K562 (cell line): ENCODE results near the gene SLC31A2. TPM values are rescaled to one million over a fixed set of nuclear protein-coding genes. Genes with fewer than 3 reads are reported as not detected.

Experiments
- ATAC-seq: fragments of 200-7000 bp; cut with Tn5 transposase; 3 replicates; pipeline ENCODE4 v1.9.1; 2020; ENCODE audit warnings: moderate library complexity
- BruUV-seq: library from RNA; stranded (reverse); fragments of 400-500 nt; replicated peaks from 2 replicates; lab custom pipeline; 2021; lab: Mats Ljungman, UMichigan
- CTCF ChIA-PET: fragments of 300-600 bp; formaldehyde crosslinking; extraction: SDS; loops from one replicate; lab custom pipeline; 2021; ENCODE audit warnings: low intra/inter-chr PET ratio; lab: Yijun Ruan, JAX
- POLR2A ChIA-PET: fragments of 300-600, 350-650 bp; sonication (Branson Sonifier 250); formaldehyde crosslinking; extraction: SDS; loops from one replicate; lab custom pipeline; 2021; ENCODE audit warnings: antibody characterized with exemption, inconsistent platforms; lab: Yijun Ruan, JAX
- DNase-seq, 4 experiments: peaks; one replicate each; pipeline versions ENCODE4 v3.0.0 to v3.0.0-alpha.2; 2011 to 2018; ENCODE audit warnings: low spot score in 3 of 4, mixed read lengths in 3 of 4; ENCODE audit errors: extremely low read depth in 1 of 4
- FAIRE-seq: peaks from 2 replicates; lab custom pipeline; 2011; peaks lifted over from hg19 to GRCh38; lab: Jason Lieb, UNC
- H2AFZ ChIP-seq: 2 replicates; pipeline ENCODE4 v1.6.0; 2011; ENCODE audit warnings: low read depth, low read length, control low read depth, inconsistent platforms
- H3K27ac ChIP-seq: fragments of 200-600 bp; 3 replicates; pipeline ENCODE4 v1.8.0; 2011; ENCODE audit warnings: low read depth, mild to moderate bottlenecking, control low read depth, inconsistent platforms, low read length, moderate library complexity, mixed read lengths; ENCODE audit errors: extremely low read depth
- H3K27me3 ChIP-seq, 2 experiments: fragments of 300-600 bp in 1 of 2; 2 replicates in 1 of 2; 3 replicates in 1 of 2; pipeline versions ENCODE4 v1.6.0 to v1.8.0; 2011; ENCODE audit warnings: inconsistent platforms in 2 of 2, low read length in 2 of 2, mild to moderate bottlenecking in 1 of 2, mixed read lengths in 1 of 2, moderate library complexity in 1 of 2; ENCODE audit not compliant: control insufficient read depth in 2 of 2, insufficient read depth in 2 of 2
- H3K36me3 ChIP-seq: fragments of 300-600 bp; 3 replicates; pipeline ENCODE4 v1.8.0; 2011; ENCODE audit warnings: mild to moderate bottlenecking, low read length, inconsistent platforms; ENCODE audit not compliant: control insufficient read depth, insufficient read depth
- H3K4me1 ChIP-seq, 2 experiments: fragments of 200-600 bp in 1 of 2; replicated peaks in 1 of 2; 2 replicates in 1 of 2; 3 replicates in 1 of 2; pipeline versions ENCODE4 v1.5.1 to v1.8.0; 2011; ENCODE audit warnings: inconsistent platforms in 2 of 2, low read length in 2 of 2, mild to moderate bottlenecking in 1 of 2, mixed read lengths in 1 of 2, moderate library complexity in 1 of 2; ENCODE audit not compliant: control insufficient read depth in 2 of 2, insufficient read depth in 2 of 2
- H3K4me2 ChIP-seq: 2 replicates; pipeline ENCODE4 v1.6.1; 2011; ENCODE audit warnings: low read length, control low read depth, inconsistent platforms, mixed read lengths; ENCODE audit not compliant: insufficient read depth
- H3K4me3 ChIP-seq: fragments of 200-600 bp; sonication (generic), shearing (Covaris generic); 2 replicates; pipeline ENCODE4 v1.5.1; 2016; ENCODE audit warnings: control low read depth, inconsistent platforms
- H3K79me2 ChIP-seq: fragments of 200-600 bp; 3 replicates; pipeline ENCODE4 v1.8.0; 2011; ENCODE audit warnings: low read length, inconsistent platforms; ENCODE audit not compliant: control insufficient read depth, insufficient read depth
- H3K9ac ChIP-seq, 2 experiments: 2 replicates each; pipeline versions ENCODE4 v1.6.0 to v1.6.1; 2011; ENCODE audit warnings: low read depth in 2 of 2, low read length in 2 of 2, control low read depth in 1 of 2, inconsistent platforms in 1 of 2, mild to moderate bottlenecking in 1 of 2, mixed read lengths in 1 of 2; ENCODE audit not compliant: insufficient read depth in 1 of 2
- H3K9me1 ChIP-seq: one replicate; pipeline ENCODE4 v1.6.0; 2011; ENCODE audit warnings: inconsistent platforms, mild to moderate bottlenecking, low read length, moderate library complexity; ENCODE audit not compliant: control insufficient read depth, insufficient read depth
- H3K9me3 ChIP-seq: replicated peaks from 2 replicates; pipeline ENCODE4 v1.5.1; 2011; ENCODE audit warnings: low read depth, low read length, inconsistent platforms; ENCODE audit not compliant: control insufficient read depth, insufficient read depth
- H4K20me1 ChIP-seq: replicated peaks from 2 replicates; pipeline ENCODE4 v1.6.1; 2011; ENCODE audit warnings: low read length, inconsistent platforms, mixed read lengths; ENCODE audit not compliant: control insufficient read depth, insufficient read depth
- EHMT2 ChIP-seq: fragments of 450-650 bp; IDR thresholded peaks from 2 replicates; pipeline ENCODE4 v1.6.1; 2018; ENCODE audit warnings: antibody characterized with exemption
- HCFC1 ChIP-seq: IDR thresholded peaks from 2 replicates; pipeline ENCODE4 v1.6.1; 2012; ENCODE audit warnings: low read depth, low read length, improper control_type of control experiment
- RREB1 ChIP-seq: fragments of 250-450 bp; sonication (Bioruptor Pico); IDR thresholded peaks from 2 replicates; pipeline ENCODE4 v1.4.0; 2020
- XRCC4 ChIP-seq: IDR thresholded peaks from one replicate; pipeline ENCODE4 v1.6.1; 2011; ENCODE audit not compliant: insufficient read depth, insufficient read length; ENCODE audit errors: extremely low read depth
- whole genome bisulfite sequencing: fragments of 100-300 bp; shearing (Covaris generic); methylation state at CpG from one replicate; pipeline ENCODE4 v1.1.6; 2016; ENCODE audit warnings: low coverage, mixed read lengths; ENCODE audit not compliant: insufficient coverage; ENCODE audit errors: missing lambda C conversion rate; 5-methylcytosine and 5-hydroxymethylcytosine counted together
- in situ Hi-C: fragments of 300-500 bp; cut with MboI; formaldehyde crosslinking; loops from 4 replicates; pipeline ENCODE4 v1.15.0; 2018; ENCODE audit warnings: inconsistent platforms, mixed read lengths
- intact Hi-C: fragments of 100-400 bp; cut with micrococcal nuclease; formaldehyde crosslinking; loops from 2 replicates; pipeline ENCODE4 v1.14.2; 2022
- polyA plus RNA-seq, 8 experiments: library from polyadenylated mRNA; depleted of rRNA in 4 of 8; stranded (reverse) in 5 of 8; unstranded in 3 of 8; fragments of >200 nt; fragmentation: Nextera tagmentation in 2 of 8; fragmentation: Illumina TruSeq in 1 of 8; extraction: Ambion mirVana in 2 of 8; extraction: Trizol in 1 of 8; gene quantifications; 2 replicates each; pipeline versions ENCODE4 v1.2.1 to v1.2.3, GENCODE V29; 2011 to 2014; ENCODE audit warnings: inconsistent platforms in 1 of 8, missing spikeins in 1 of 8
- total RNA-seq, 7 experiments: library from RNA; depleted of rRNA in 6 of 7; stranded (reverse); fragments of >200 nt in 6 of 7; fragmentation: Illumina TruSeq in 2 of 7; extraction: Trizol in 2 of 7; gene quantifications; 2 replicates each; pipeline versions ENCODE4 v1.2.1 to v1.2.3, GENCODE V29; 2011 to 2021; ENCODE audit warnings: low replicate concordance in 1 of 7

Gene SLC31A2
- total and polyA plus RNA-seq, 9 of the 15 experiments (the other 6 are each of a cell fraction or from before 2014, with no cell fraction given) = 1.5 to 4.3 (median 2.3) TPM

- Histone ChIP-seq H3K9ac (no peak overlapping the region), H3K4me1 (no peaks in the 10 kb centered on the region; a peak in 2 of 5 replicates), H3K27me3 (no peaks in the 10 kb centered on the region), H3K4me3 (no peak overlapping the region), H2AFZ (no peak overlapping the region), H3K36me3 (peaks cover 31% of the 10 kb centered on the region), H3K27ac (no peak overlapping the region), H3K79me2 (no peaks in the 10 kb centered on the region), H3K9me3 (no peaks in the 10 kb centered on the region), H4K20me1 (no peaks in the 10 kb centered on the region), H3K9me1 (no peaks in the 10 kb centered on the region), H3K4me2 (no peak overlapping the region)
- 80% methylated on average over 5 of the region's 5 CpGs for WGBS
- ChIA-PET CTCF (no interaction called here), POLR2A (interaction anchor here (1.0 kb wide), 1 partner anchor 9 kb away, joined by 3 read pairs; no protein-coding TSS in a partner anchor)
- TF ChIP-seq RREB1 (no peak), EHMT2 (no peak), HCFC1 (no peak), XRCC4 (no peak)
- DNase-seq (no peak), ATAC-seq (no peak), FAIRE-seq (no peak)
- in situ Hi-C loops = no loop called here
- BruUV-seq = no TSS peak
- intact Hi-C loops = no loop called here
Observed at GRCh38 chr9:113158446-113158845, 7.6 kb downstream of the SLC31A2 start.
